PFSK-1 (cell line): Measurements from ENCODE around the gene KCNIP3.

Experiments
- FOXP2 ChIP-seq: optimal IDR thresholded peaks from 2 replicates; pipeline ENCODE3; 2011; ENCODE audit warnings: borderline replicate concordance, control low read depth, inconsistent platforms; ENCODE audit not compliant: insufficient read depth; ENCODE audit errors: extremely low read length, extremely low read depth
- POLR2AphosphoS5 ChIP-seq: IDR thresholded peaks from 2 replicates; pipeline ENCODE4 v1.6.1; 2012; ENCODE audit warnings: low read depth, mild to moderate bottlenecking, control low read depth, low read length, moderate library complexity
- REST ChIP-seq, 2 experiments: IDR thresholded peaks; 2 replicates each; pipeline versions ENCODE4 v1.6.1 to v1.8.0; 2011 to 2012; ENCODE audit warnings: low read depth in 2 of 2, low read length in 2 of 2, control low read depth in 1 of 2, inconsistent platforms in 1 of 2, mild to moderate bottlenecking in 1 of 2, moderate library complexity in 1 of 2; ENCODE audit not compliant: insufficient read depth in 1 of 2
- SIN3A ChIP-seq: IDR thresholded peaks from 2 replicates; pipeline ENCODE4 v1.6.1; 2012; ENCODE audit warnings: mild to moderate bottlenecking, low read length, moderate library complexity, borderline replicate concordance; ENCODE audit not compliant: insufficient read depth
- TAF1 ChIP-seq: IDR thresholded peaks from 2 replicates; pipeline ENCODE4 v1.6.1; 2012; ENCODE audit warnings: low read length, control low read depth, borderline replicate concordance; ENCODE audit not compliant: insufficient read depth

The KCNIP3 gene

GRCh38 chr2:95276244-95276887, 20.8 kb upstream of the KCNIP3 start:
- TF ChIP-seq REST (IDR thresholded peaks at IDR 0.05; ENCODE audit: insufficient read depth in 1 of 2, low read depth in 2 of 2, low read length in 2 of 2) (no peak), POLR2AphosphoS5 (no peak), FOXP2 (no peak), SIN3A (no peak), TAF1 (no peak)

- TF ChIP-seq FOXP2: no peak
- no peak for TF ChIP-seq POLR2AphosphoS5
- TF ChIP-seq REST (IDR thresholded peaks at IDR 0.05; ENCODE audit: insufficient read depth in 1 of 2, low read depth in 2 of 2, low read length in 2 of 2): no peak
- no peak for TF ChIP-seq SIN3A
- TF ChIP-seq TAF1: no peak
Observed at GRCh38 chr2:95276888-95277245, 20.3 kb upstream of the KCNIP3 start.

- TF ChIP-seq REST (IDR thresholded peaks at IDR 0.05; ENCODE audit: insufficient read depth in 1 of 2, low read depth in 2 of 2, low read length in 2 of 2): no peak
- no peak for TF ChIP-seq FOXP2
- no peak for TF ChIP-seq SIN3A
Observed at GRCh38 chr2:95277246-95277906, 19.8 kb upstream of the KCNIP3 start.

- TF ChIP-seq POLR2AphosphoS5 (no peak), TAF1 (no peak), SIN3A (no peak), REST (IDR thresholded peaks at IDR 0.05; ENCODE audit: insufficient read depth in 1 of 2, low read depth in 2 of 2, low read length in 2 of 2) (no peak), FOXP2 (no peak)
Observed at GRCh38 chr2:95278051-95278471, 19.1 kb upstream of the KCNIP3 start.
